Stimulated activated naive CD8-positive, alpha-beta T cell treated with anti-CD3 and anti-CD28 coated beads, Interleukin-15, Interleukin-2, amounts not matched to agents 100 U/mL and 50 U/mL, for 24 hours (primary cell): Measurements from ENCODE around the gene EVPL.
A peak's percentile ranks its signal among the peaks of the same experiment; 100 is the strongest.
"Not testable (repeated sequence)": the region's sequence is repeated elsewhere in the genome, so short reads cannot be mapped to it uniquely, and the experiment has no call there.

Experiments used
- ATAC-seq: fragments of 150-1000 bp; cut with Tn5 transposase; one replicate; pipeline ENCODE4 v1.10.0; 2021
- DNase-seq: peaks from one replicate; pipeline ENCODE4 v3.0.0; 2021

EVPL gene

GRCh38 chr17:75996665-75997590 is 30.2 kb downstream of the EVPL start:
- peak; percentile 49 for ATAC-seq
- DNase-seq = peak; percentile 52

DNA sequence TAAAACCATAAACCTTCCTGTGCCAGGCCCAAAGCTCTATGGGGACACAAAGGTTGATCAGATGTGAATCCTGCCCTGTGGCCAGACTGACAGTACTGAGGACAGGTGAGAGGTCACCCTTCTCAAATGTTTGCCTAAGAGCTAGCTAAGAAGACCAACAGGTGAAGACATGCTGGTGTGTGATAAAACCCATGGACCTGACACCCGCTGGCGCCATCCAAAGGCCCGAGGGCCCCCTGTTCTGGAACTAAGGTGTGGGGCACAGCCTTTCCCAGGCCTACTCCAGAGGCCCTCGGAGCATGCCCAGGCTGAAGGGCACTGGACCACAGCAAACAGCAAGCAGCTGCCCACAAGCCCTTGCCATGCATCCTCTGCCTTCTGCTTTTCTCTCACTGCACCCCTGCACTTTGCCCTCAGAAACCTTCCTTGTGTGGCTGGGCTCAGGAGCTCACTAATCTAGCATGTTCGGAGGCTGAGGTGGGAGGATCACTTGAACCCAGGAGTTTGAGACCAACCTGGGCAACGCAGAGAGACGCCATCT is 31.7 kb downstream of the EVPL start:
- no peak for ATAC-seq
- DNase-seq = no peak

- no peak for ATAC-seq
Observed at GRCh38 chr17:75994802-75995370, 32.2 kb downstream of the EVPL start.

DNA sequence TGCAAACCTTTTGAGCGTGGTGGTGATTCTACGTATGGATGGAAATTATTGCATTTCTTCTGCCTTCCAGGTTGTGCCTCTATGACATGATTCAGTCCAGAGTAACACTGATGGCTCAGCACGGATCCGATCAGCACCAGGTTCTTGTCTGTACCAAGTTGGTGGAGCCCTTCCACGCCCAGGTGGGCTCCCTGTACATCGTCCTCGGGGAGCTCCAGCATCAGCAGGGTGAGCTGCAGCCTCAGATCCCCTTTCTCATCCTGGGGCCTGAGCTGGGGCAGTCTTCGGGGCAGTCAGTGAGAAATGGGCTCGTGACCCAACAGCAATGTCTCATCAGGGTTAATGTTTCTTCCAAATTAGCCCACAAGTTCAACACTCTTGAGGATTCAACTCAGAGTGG is 35.7 kb downstream of the EVPL start:
- DNase-seq (no peak), ATAC-seq (no peak)

More at GRCh38 chr17:75994802-75995370, 32.2 kb downstream of the EVPL start:
- DNase-seq = no peak

DNA sequence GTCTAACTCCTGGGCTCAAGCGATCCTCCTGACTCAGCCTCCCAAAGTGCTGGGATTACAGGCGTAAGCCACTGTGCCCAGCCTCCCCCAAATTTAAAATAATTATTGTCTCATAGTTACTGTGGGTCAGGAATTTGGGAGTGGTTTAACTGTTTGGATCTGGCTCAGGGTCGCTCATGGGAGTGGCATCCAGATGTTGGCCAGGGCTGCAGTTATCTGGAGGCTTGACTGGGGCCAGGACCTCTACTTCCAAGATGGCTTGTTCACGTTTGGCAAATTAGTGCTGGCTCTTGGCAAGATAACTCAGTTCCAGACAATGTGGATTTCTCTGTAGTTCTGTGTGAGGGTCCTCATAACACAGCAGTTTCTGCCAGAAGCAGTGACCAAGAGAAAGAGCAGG is 40.1 kb downstream of the EVPL start:
- no peak for ATAC-seq
- no peak for DNase-seq

DNA sequence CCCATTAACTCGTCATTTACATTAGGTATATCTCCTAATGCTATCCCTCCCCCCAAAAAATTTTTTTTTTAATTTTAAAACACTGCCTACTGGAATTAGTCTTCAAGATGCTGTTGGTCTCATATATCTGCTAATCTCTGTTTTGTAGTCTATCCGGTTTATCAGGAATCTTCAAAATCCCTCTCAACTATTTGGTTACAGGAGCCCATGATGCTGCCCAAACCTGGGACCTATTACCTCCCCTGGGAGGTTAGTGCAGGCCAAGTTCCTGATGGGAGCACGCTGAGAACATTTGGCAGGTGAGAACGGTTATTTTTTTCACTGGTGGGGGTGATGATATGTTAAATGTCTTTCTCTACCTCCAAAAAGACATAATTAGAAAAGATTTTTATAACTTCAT is 41.1 kb downstream of the EVPL start:
- ATAC-seq = no peak
- no peak for DNase-seq

DNA sequence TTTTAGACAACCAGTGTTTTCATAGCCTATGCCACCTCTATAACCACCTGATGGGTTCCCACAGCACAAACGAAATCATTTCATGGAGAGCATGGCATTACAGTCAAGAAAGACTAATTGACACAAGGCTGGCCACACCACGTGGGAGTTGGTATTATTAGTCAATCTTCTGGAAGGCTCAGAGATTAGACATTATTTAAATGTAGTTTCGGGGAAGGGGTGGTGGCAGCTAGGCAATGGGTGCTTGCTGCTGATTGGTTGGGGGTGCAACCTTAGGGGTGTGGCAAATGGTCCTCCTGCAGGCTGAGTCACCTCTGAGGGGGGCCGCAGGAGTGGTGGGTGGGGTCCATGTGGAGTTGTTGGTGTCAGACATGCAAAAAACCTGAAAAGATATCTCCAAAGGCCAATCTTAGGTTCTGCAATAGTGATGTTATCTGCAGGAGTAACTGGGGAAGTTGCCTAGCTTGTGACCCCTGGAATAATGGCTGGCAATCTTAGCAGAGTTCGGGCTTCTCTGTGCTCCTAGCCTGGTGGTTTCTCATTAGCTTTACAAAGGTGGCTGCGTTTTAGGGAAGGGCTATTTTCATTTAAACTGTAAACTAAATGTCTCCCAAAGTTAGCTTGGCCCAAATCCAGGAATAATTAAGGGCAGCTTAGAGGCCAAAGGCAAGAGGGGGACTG is 43.5 kb downstream of the EVPL start:
- ATAC-seq (no peak), DNase-seq (no peak)

DNA sequence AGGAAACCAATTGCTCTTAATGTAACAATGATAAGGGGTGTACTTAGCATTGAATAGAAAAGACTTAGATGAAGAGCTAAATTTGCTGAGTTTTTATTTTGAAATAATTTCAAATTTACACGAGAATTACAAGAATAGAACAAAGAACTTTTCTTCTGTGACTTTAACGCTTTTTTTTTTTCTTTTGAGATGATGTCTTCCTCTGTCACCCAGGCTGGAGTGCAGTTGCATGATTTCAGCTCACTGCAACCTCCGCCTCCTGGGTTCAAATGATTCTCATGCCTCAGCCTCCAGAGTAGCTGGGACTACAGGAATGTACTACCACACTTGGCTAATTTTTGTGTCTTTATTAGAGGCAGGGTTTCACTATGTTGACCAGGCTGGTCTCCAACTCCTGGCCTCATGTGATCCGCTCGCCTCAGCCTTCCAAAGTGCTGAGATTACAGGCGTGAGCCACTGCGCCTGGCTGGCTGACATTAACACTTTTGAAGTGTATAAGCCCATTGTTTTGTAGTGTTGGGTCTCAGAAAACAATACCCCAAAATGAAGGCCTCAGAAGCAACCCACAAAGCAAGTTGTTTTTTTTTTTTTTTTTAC is 46.0 kb downstream of the EVPL start:
- DNase-seq (no peak), ATAC-seq (no peak)

DNA sequence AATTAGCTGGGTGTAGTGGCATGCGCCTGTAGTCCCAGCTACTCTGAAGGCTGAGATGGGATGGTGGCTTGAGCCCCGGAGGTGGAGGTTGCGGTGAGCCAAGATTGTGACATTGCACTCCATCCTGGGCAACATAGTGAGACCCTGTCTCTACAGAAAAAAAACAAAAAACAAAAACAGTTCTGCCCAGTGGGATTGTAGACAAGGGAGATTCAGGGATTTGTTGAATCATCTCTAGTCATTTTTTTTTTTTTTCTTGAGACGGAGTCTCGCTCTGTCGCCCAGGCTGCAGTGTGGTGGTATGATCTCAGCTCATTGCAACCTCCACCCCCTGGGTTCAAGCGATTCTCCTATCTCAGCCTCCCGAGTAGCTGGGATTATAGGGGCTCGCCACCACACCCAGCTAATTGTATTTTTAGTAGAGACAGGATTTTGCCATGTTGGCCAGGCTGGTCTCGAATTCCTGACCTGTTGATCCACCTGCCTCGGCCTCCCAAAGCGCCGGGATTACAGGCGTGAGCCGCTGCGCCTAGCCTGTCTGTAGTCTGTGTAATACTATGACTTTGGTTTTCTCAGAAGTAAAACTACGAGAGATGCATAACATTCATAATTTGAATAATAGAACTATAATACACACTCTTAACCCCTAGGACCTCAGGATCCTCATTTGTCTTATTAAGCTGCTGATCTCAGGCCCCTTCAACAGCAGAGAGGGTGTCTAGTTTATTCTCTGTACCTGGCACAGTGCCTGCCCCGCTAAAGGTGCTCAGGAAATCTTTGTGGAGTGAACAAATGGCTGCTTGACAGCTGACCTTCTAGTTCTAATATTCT is 46.7 kb downstream of the EVPL start:
- ATAC-seq = no peak

GRCh38 chr17:75979705-75980187 is 47.4 kb downstream of the EVPL start:
- DNase-seq (no peak), ATAC-seq (peak; percentile 22)

More for the DNA sequence above, 46.7 kb downstream of the EVPL start:
- DNase-seq = no peak

- DNase-seq (peak; percentile 97), ATAC-seq (peak; percentile 99)
Observed at GRCh38 chr17:75978938-75979704, 48.0 kb downstream of the EVPL start, which contains the start of the genes ACOX1 and TEN1. Gene ACOX1, minus strand, starts transcription at chr17:75979166. Its CDS starts 93 bp downstream, at chr17:75979073. Gene TEN1, plus strand, starts transcription at chr17:75979240. Its CDS starts 6,953 bp downstream, at chr17:75986193.

- ATAC-seq (no peak), DNase-seq (no peak)
Observed at GRCh38 chr17:75976175-75976848, 50.8 kb downstream of the EVPL start.

- no peak for DNase-seq
- ATAC-seq = no peak
Observed at GRCh38 chr17:75975757-75976174, 51.3 kb downstream of the EVPL start.

DNA sequence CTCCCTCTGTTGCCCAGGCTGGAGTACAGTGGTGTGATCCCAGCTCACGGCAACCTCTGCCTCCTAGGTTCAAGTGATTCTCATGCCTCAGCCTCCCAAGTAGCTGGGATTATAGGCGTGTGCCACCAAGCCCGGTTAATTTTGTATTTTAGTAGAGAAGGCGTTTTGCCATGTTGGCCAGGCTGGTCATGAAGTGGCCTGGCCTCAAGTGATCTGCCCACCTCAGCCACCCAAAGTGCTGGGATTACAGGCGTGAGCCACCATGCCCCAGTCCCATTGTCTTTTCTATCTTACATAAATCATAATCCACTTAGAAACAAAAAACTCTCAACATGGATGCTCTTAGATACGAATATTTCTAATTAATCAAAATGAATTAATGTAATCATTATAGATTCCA is 51.9 kb downstream of the EVPL start:
- not testable (repeated sequence) for DNase-seq, ATAC-seq

DNA sequence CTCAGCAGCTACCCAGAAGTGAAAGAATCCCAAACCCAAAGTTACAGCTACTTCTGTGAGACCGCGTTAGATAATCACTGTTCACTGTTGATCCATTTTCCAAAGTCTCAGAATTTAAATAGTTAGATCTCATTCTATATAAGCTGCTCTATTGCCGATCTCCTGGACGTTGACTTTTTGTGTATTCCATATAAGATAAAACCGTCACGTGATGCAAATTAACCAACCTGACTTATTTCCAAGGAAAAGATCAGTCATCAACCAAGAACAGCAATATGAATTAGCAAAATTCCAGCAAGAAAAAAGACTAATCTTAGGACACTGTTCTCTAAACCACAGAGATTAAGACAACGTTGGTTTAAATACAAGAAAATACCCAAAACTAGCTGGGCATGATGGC is 56.5 kb downstream of the EVPL start:
- DNase-seq = no peak
- no peak for ATAC-seq

GRCh38 chr17:75970011-75970523 is 57.0 kb downstream of the EVPL start:
- ATAC-seq = no peak

DNA sequence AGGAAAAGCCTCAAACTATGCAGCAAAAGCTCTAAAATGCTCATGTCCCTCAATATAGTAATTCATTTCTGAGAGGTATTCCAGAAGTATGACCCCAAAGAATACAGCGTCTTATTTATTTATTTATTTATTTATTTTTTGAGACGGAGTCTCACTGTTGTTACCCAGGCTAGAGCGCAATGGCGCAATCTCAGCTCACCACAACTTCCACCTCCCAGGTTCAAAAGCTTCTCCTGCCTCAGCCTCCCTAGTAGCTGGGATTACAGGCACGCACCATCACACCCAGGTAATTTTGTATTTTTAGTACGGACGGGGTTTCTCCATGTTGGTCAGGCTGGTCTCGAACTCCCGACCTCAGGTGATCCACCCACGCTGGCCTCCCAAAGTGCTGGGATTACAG is 58.1 kb downstream of the EVPL start:
- DNase-seq, ATAC-seq: not testable (repeated sequence)

More at GRCh38 chr17:75970011-75970523, 57.0 kb downstream of the EVPL start:
- no peak for DNase-seq

GRCh38 chr17:75965468-75965867 is 61.6 kb downstream of the EVPL start:
- no peak for ATAC-seq
- DNase-seq = no peak

- DNase-seq (no peak), ATAC-seq (no peak)
Observed at GRCh38 chr17:75959839-75960511, 67.1 kb downstream of the EVPL start.
